ENCODE measurements around the gene DCTPP1. TPM values are rescaled to one million over a fixed set of nuclear protein-coding genes. Genes with fewer than 3 reads are reported as not detected.
A peak's percentile ranks its signal among the peaks of the same experiment; 100 is the strongest.

The DCTPP1 gene
- polyA plus RNA-seq, 1 of the 3 experiments (the other 2 are of a cell fraction): 79.2 TPM

DNA sequence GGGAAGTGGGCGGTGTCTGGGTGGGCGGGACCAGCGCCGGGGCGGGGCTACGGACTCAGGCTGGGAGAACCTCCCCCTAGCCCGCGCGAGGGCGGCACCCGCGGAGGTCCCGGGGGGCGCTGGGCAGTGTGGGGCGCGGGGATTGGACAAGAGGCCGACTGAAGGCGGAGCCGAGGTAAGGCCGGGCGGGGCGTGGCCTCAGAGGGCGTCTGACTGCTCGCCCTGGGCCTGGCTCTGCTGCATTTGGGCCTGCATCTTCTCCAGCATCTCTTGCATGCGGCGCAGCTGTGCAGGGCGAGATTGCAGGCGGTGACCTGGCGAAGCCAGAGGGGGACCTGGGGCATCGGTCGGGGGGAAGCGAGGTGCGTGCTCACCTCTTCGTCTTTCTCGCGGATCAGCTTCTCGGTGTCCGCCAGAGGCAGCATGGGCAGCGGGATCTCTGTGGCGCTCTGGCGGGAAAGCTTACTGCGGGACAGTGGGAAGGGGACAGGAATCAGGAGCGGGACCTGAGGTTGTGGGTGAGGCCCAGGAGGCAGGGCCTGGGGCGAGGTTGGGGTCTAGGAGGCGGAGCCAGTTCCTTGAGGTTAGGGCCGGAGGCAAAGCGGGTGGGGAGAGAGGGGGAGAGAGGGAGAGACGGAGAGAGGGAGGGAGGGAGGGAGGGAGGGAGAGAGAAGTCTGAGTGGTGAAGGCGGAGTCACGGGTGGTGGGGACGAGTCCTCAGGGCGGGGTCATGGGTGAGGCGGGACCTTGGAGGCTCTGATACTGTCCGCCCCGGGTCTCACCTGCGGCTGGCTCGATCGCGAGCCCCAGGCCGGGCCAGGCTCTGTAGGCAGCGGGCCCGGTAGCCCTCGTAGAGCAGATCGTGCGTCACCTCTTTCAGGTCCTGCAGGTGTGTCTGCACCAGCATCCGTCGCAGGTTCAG lies 51.3 kb downstream of the DCTPP1 start (continued):
- TF ChIP-seq, protein P1, sequence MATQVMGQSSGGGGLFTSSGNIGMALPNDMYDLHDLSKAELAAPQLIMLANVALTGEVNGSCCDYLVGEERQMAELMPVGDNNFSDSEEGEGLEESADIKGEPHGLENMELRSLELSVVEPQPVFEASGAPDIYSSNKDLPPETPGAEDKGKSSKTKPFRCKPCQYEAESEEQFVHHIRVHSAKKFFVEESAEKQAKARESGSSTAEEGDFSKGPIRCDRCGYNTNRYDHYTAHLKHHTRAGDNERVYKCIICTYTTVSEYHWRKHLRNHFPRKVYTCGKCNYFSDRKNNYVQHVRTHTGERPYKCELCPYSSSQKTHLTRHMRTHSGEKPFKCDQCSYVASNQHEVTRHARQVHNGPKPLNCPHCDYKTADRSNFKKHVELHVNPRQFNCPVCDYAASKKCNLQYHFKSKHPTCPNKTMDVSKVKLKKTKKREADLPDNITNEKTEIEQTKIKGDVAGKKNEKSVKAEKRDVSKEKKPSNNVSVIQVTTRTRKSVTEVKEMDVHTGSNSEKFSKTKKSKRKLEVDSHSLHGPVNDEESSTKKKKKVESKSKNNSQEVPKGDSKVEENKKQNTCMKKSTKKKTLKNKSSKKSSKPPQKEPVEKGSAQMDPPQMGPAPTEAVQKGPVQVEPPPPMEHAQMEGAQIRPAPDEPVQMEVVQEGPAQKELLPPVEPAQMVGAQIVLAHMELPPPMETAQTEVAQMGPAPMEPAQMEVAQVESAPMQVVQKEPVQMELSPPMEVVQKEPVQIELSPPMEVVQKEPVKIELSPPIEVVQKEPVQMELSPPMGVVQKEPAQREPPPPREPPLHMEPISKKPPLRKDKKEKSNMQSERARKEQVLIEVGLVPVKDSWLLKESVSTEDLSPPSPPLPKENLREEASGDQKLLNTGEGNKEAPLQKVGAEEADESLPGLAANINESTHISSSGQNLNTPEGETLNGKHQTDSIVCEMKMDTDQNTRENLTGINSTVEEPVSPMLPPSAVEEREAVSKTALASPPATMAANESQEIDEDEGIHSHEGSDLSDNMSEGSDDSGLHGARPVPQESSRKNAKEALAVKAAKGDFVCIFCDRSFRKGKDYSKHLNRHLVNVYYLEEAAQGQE (IDR thresholded peaks at IDR 0.05; ENCODE audit: low read depth, low read length): no peak
- TF ChIP-seq, protein P2, sequence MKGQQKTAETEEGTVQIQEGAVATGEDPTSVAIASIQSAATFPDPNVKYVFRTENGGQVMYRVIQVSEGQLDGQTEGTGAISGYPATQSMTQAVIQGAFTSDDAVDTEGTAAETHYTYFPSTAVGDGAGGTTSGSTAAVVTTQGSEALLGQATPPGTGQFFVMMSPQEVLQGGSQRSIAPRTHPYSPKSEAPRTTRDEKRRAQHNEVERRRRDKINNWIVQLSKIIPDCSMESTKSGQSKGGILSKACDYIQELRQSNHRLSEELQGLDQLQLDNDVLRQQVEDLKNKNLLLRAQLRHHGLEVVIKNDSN (IDR thresholded peaks at IDR 0.05; ENCODE audit: borderline replicate concordance, low read depth): no peak
- TF ChIP-seq TCF12 (IDR thresholded peaks at IDR 0.05): no peak; the same call in 1 of the 2 replicates

DNA sequence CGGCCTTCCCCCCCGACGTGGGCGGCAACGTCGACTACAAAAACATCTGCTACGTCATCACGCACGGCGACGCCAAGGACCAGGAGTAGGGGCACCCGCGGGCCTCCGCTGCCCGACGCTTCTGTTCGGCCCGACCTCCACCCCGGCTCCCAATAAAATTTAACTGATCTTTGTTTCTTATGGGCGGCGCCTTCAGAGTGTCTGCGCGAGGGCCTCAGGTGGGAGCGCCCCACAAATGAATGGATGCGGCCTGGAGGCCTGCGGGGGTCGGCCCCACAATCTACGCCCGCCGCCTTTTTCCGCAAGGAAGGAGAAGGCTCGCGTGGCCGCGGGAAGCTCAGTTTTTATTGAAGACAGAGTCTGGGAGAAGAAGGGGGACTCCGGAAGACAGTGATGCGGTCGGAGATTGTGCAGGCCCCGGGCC lies 52.0 kb downstream of the DCTPP1 start:
- POLR2A ChIA-PET: interaction anchor here (0.9 to 1.5 kb wide), 5 partner anchors 9 to 24 kb away, joined by 3 to 9 read pairs (median 3); partner anchors contain the start of gene ZNF48
- no peaks in the 10 kb centered on the region for H3K27me3 ChIP-seq (ENCODE audit: insufficient read depth)
- under 1% methylated on average over 23 of the region's 39 CpGs for WGBS (ENCODE audit: low lambda C conversion rate)
- H3K27ac ChIP-seq (ENCODE audit: low read depth in 2 of 2, low read length in 1 of 2): peak overlapping the region; percentile 98 to 99
- peak overlapping the region; percentile 87 for H2AFZ ChIP-seq (ENCODE audit: low read depth)
- peaks cover 0 to 6% of the 10 kb centered on the region in 2 experiments for H3K36me3 ChIP-seq (replicated peaks in 1 of 2; ENCODE audit: control insufficient read depth in 1 of 2, insufficient read depth in 2 of 2, low read length in 1 of 2)
- peak overlapping the region; percentile 100 for H3K4me2 ChIP-seq
- no peaks in the 10 kb centered on the region for H3K9me2 ChIP-seq
- H3K4me3 ChIP-seq (ENCODE audit: low read depth in 2 of 2, low read length in 1 of 2): peak overlapping the region; percentile 56 to 96
- H3K9ac ChIP-seq: peak overlapping the region; percentile 97
- CTCF ChIA-PET: interaction anchor here (0.6 to 2.0 kb wide), 8 partner anchors 18 to 31 kb away, joined by 3 to 11 read pairs (median 3); partner anchors contain the start of genes CD2BP2, ZNF48 and ZNF771
- peak; percentile 85 for DNase-seq
- H3K9me3 ChIP-seq: no peaks in the 10 kb centered on the region
- H4K20me1 ChIP-seq (ENCODE audit: insufficient read depth): peaks cover 12% of the 10 kb centered on the region; the same call in 1 of the 2 replicates
- H3K79me2 ChIP-seq (ENCODE audit: insufficient read depth): peaks cover 15% of the 10 kb centered on the region; the same call in 1 of the 2 replicates
- H3K4me1 ChIP-seq (ENCODE audit: control insufficient read depth in 1 of 2, insufficient read depth in 2 of 2, low read depth in 1 of 2, low read length in 1 of 2): peaks cover 6 to 9% of the 10 kb centered on the region in 2 experiments; a peak in 3 of 4 replicates
- peaks cover 19% of the 10 kb centered on the region for H3F3A ChIP-seq (replicated peaks; ENCODE audit: insufficient read depth)
- TF ChIP-seq, protein P1 (IDR thresholded peaks at IDR 0.05; ENCODE audit: low read depth, low read length): no peak
- TF ChIP-seq RAD21 (IDR thresholded peaks at IDR 0.05; ENCODE audit: low read length) (no peak), CHD2 (IDR thresholded peaks at IDR 0.05; ENCODE audit: low read length, partially characterized antibody) (peak; percentile 18), NFIC (IDR thresholded peaks at IDR 0.05; ENCODE audit: borderline replicate concordance) (no peak), ELF1 (IDR thresholded peaks at IDR 0.05) (peak; percentile 49; the same call in 1 of the 2 replicates), RXRA (IDR thresholded peaks at IDR 0.05; ENCODE audit: borderline replicate concordance, low read depth) (no peak), FOXJ3 (CRISPR knock-in tag; IDR thresholded peaks at IDR 0.05) (peak; percentile 60; the same call in 1 of the 2 replicates), FOXM1 (IDR thresholded peaks at IDR 0.05; ENCODE audit: low read depth) (peak; percentile 39; the same call in 1 of the 2 replicates), YY1 (IDR thresholded peaks at IDR 0.05; ENCODE audit: low read depth) (peak; percentile 32; the same call in 1 of the 2 replicates), MXI1 (IDR thresholded peaks at IDR 0.05; ENCODE audit: low read depth, low read length) (peak; percentile 63; the same call in 1 of the 2 replicates), JUND (IDR thresholded peaks at IDR 0.05) (no peak), TEAD4 (IDR thresholded peaks at IDR 0.05; ENCODE audit: borderline replicate concordance, insufficient read depth) (no peak), MEF2A (IDR thresholded peaks at IDR 0.05; ENCODE audit: borderline replicate concordance, low read depth) (no peak), GATA2 (CRISPR knock-in tag; IDR thresholded peaks at IDR 0.05) (peak; percentile 21)
- TF ChIP-seq, protein P3, sequence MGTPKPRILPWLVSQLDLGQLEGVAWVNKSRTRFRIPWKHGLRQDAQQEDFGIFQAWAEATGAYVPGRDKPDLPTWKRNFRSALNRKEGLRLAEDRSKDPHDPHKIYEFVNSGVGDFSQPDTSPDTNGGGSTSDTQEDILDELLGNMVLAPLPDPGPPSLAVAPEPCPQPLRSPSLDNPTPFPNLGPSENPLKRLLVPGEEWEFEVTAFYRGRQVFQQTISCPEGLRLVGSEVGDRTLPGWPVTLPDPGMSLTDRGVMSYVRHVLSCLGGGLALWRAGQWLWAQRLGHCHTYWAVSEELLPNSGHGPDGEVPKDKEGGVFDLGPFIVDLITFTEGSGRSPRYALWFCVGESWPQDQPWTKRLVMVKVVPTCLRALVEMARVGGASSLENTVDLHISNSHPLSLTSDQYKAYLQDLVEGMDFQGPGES (IDR thresholded peaks at IDR 0.05; ENCODE audit: low read depth, low read length): no peak
- TF ChIP-seq, protein P4, sequence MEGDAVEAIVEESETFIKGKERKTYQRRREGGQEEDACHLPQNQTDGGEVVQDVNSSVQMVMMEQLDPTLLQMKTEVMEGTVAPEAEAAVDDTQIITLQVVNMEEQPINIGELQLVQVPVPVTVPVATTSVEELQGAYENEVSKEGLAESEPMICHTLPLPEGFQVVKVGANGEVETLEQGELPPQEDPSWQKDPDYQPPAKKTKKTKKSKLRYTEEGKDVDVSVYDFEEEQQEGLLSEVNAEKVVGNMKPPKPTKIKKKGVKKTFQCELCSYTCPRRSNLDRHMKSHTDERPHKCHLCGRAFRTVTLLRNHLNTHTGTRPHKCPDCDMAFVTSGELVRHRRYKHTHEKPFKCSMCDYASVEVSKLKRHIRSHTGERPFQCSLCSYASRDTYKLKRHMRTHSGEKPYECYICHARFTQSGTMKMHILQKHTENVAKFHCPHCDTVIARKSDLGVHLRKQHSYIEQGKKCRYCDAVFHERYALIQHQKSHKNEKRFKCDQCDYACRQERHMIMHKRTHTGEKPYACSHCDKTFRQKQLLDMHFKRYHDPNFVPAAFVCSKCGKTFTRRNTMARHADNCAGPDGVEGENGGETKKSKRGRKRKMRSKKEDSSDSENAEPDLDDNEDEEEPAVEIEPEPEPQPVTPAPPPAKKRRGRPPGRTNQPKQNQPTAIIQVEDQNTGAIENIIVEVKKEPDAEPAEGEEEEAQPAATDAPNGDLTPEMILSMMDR (IDR thresholded peaks at IDR 0.05): no peak
